Mucosa of descending colon (tissue), 3 donors: ENCODE measurements around the gene PROSER3. TPM values are rescaled to one million over a fixed set of nuclear protein-coding genes. Genes with fewer than 3 reads are reported as not detected.

Source experiments
- ATAC-seq: fragments of 200-7000 bp; cut with Tn5 transposase; one replicate; pipeline ENCODE4 v1.9.1; 2020; ENCODE audit warnings: mild to moderate bottlenecking, moderate library complexity
- DNase-seq, 3 donors: peaks; one replicate each; pipeline ENCODE4 v3.0.0-alpha.2; 2020
- H3K36me3 ChIP-seq: fragments of 200-600 bp; one replicate; pipeline ENCODE4 v1.8.0; 2021; ENCODE audit warnings: low read depth, mild to moderate bottlenecking
- H3K4me1 ChIP-seq: fragments of 200-600 bp; one replicate; pipeline ENCODE4 v1.8.0; 2021; ENCODE audit warnings: low read depth, mild to moderate bottlenecking
- H3K4me3 ChIP-seq: fragments of 200-600 bp; one replicate; pipeline ENCODE4 v1.8.0; 2021; ENCODE audit warnings: mild to moderate bottlenecking
- H3K9me3 ChIP-seq: fragments of 200-600 bp; one replicate; pipeline ENCODE4 v1.8.0; 2021; ENCODE audit warnings: mild to moderate bottlenecking
- CTCF ChIP-seq: fragments of 200-600 bp; IDR thresholded peaks from one replicate; pipeline ENCODE4 v1.8.0; 2022; ENCODE audit warnings: antibody characterized with exemption, mild to moderate bottlenecking
- intact Hi-C, 2 donors: fragments of 100-400 bp; cut with DNase I in 1 of 2; cut with micrococcal nuclease in 1 of 2; formaldehyde crosslinking; loops; one replicate each; pipeline versions ENCODE4 v1.11.0 to v1.11.1; 2022; cut with DNase I, micrococcal nuclease
- total RNA-seq, 3 donors: library from RNA; stranded (reverse); fragmentation: NEBNext Ultra II Directional in 2 of 3; extraction: Animal tissue kit (Norgen Biotek cat#: 25700) in 2 of 3; gene quantifications; one replicate each; pipeline versions ENCODE4 v1.2.1 to v1.2.4, GENCODE V29; 2021 to 2023
- donor health status: DM: no; HTN: no; CAD: no; lungs with moderate emphysema.
- donor health status: DM: no; HTN: no; CAD: no.
- donor health status: DM: no; HTN: yes; CAD: no.

The PROSER3 gene
- total RNA-seq, 3 donors from 2014 or later, result 21.7 to 26.5 (median 26.0) TPM

- Histone ChIP-seq H3K9me3 (no peaks in the 10 kb centered on the region), H3K4me3 (no peak overlapping the region), H3K36me3 (no peaks in the 10 kb centered on the region), H3K4me1 (no peaks in the 10 kb centered on the region)
- intact Hi-C loops, result no loop called here
- ATAC-seq (no peak), DNase-seq (no peak)
- no peak for TF ChIP-seq CTCF
These were observed 20.0 kb downstream of the PROSER3 start for GRCh38 chr19:35777961-35778360.

- peak in 1 of 3 donors; percentile 10 for DNase-seq
- H3K9me3 ChIP-seq, result no peaks in the 10 kb centered on the region
- no peak for ATAC-seq
- no peak for TF ChIP-seq CTCF
- no peaks in the 10 kb centered on the region for H3K36me3 ChIP-seq
- H3K4me1 ChIP-seq, result no peaks in the 10 kb centered on the region
- intact Hi-C loops, result no loop called here
- H3K4me3 ChIP-seq, result no peak overlapping the region
These were observed 21.1 kb downstream of the PROSER3 start for GRCh38 chr19:35779033-35779432.

- H3K4me1 ChIP-seq, result no peaks in the 10 kb centered on the region
- H3K9me3 ChIP-seq, result no peaks in the 10 kb centered on the region
- no peak overlapping the region for H3K4me3 ChIP-seq
- no peak for TF ChIP-seq CTCF
- no peak for ATAC-seq
- H3K36me3 ChIP-seq, result no peaks in the 10 kb centered on the region
- DNase-seq, result no peak
- intact Hi-C loops, result no loop called here
These were observed 22.1 kb downstream of the PROSER3 start for GRCh38 chr19:35780058-35780457.

GRCh38 chr19:35780717-35781116, 22.7 kb downstream of the PROSER3 start:
- no peaks in the 10 kb centered on the region for H3K4me1 ChIP-seq
- DNase-seq, result no peak
- no peak overlapping the region for H3K4me3 ChIP-seq
- no peak for TF ChIP-seq CTCF
- no peaks in the 10 kb centered on the region for H3K36me3 ChIP-seq
- intact Hi-C loops, result no loop called here
- no peak for ATAC-seq
- no peaks in the 10 kb centered on the region for H3K9me3 ChIP-seq

GRCh38 chr19:35781650-35782049, 23.7 kb downstream of the PROSER3 start:
- Histone ChIP-seq H3K36me3 (no peaks in the 10 kb centered on the region), H3K9me3 (no peaks in the 10 kb centered on the region), H3K4me3 (no peak overlapping the region), H3K4me1 (no peaks in the 10 kb centered on the region)
- intact Hi-C loops, result no loop called here
- ATAC-seq (no peak), DNase-seq (no peak)
- no peak for TF ChIP-seq CTCF

GRCh38 chr19:35782589-35782988, 24.6 kb downstream of the PROSER3 start:
- H3K4me1 ChIP-seq, result no peaks in the 10 kb centered on the region
- no peak overlapping the region for H3K4me3 ChIP-seq
- no peak for ATAC-seq
- no peaks in the 10 kb centered on the region for H3K36me3 ChIP-seq
- H3K9me3 ChIP-seq, result no peaks in the 10 kb centered on the region
- intact Hi-C loops, result no loop called here
- no peak for DNase-seq
- no peak for TF ChIP-seq CTCF
